ENCODE measurements around the gene IGSF1. TPM values are rescaled to one million over a fixed set of nuclear protein-coding genes. Genes with fewer than 3 reads are reported as not detected.

The IGSF1 gene
- total and polyA plus RNA-seq, 2 donors from 2014 or later = 1.4 to 2.0 TPM

DNA sequence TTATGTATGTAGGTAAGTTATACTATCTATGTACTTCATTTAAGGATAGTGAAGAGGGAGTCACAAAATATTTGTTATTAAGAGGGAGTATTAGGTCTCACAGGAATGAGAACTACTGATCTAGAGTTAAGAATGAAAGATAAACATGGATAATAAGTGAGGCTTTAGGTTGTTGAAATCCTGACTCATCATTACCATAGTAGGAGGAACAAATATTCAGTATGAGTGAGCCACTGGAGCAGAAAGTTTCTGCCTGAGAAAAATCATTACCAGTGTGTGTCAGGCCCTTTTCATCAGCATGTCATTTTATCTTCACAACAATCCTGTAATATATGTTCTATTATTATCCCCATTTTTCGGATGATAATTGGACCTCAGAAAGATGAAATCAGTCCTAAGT lies 27.2 kb upstream of the IGSF1 start:
- FAIRE-seq (no peak), DNase-seq (no peak)
- Histone ChIP-seq H3K9me3 (ENCODE audit: control insufficient read depth in 2 of 3, insufficient read depth in 1 of 3, low read length in 3 of 3) (no peaks in the 10 kb centered on the region), H3K27ac (ENCODE audit: low read depth in 2 of 2, low read length in 2 of 2) (no peak overlapping the region), H3K36me3 (ENCODE audit: control insufficient read depth in 2 of 3, insufficient read depth in 3 of 3, low read length in 3 of 3) (no peaks in the 10 kb centered on the region), H3K4me3 (ENCODE audit: low read length in 3 of 3) (no peak overlapping the region), H3K9ac (ENCODE audit: low read length in 3 of 3) (no peak overlapping the region), H3K27me3 (ENCODE audit: control insufficient read depth, insufficient read depth, low read length) (peaks cover 2% of the 10 kb centered on the region), H3K4me1 (ENCODE audit: control insufficient read depth in 2 of 3, insufficient read depth in 2 of 3, low read depth in 1 of 3, low read length in 3 of 3) (no peaks in the 10 kb centered on the region)
- TF ChIP-seq, protein P1, sequence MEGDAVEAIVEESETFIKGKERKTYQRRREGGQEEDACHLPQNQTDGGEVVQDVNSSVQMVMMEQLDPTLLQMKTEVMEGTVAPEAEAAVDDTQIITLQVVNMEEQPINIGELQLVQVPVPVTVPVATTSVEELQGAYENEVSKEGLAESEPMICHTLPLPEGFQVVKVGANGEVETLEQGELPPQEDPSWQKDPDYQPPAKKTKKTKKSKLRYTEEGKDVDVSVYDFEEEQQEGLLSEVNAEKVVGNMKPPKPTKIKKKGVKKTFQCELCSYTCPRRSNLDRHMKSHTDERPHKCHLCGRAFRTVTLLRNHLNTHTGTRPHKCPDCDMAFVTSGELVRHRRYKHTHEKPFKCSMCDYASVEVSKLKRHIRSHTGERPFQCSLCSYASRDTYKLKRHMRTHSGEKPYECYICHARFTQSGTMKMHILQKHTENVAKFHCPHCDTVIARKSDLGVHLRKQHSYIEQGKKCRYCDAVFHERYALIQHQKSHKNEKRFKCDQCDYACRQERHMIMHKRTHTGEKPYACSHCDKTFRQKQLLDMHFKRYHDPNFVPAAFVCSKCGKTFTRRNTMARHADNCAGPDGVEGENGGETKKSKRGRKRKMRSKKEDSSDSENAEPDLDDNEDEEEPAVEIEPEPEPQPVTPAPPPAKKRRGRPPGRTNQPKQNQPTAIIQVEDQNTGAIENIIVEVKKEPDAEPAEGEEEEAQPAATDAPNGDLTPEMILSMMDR (IDR thresholded peaks at IDR 0.05; ENCODE audit: borderline replicate concordance, extremely low read depth, insufficient read depth) = no peak
- intact Hi-C loops (cut with DNase I) = no loop called here

DNA sequence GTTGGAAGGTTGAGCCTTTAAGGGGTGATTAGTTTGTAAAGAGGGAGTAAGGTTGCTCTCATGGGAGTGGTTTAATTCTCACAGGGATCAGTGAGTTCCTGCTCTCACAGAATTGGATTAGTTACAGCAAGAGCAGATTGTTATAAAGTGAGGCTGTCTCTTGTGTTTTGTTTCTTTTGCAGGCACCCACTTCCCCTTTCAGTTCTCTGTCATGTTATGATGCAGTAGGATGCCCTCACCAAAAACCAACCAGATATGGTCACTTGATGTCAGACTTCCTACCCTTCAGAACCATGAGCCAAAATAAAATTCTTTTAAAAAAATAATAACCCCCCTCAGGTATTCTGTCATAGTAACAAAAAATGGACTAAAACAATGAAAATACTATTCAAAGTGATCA lies 19.9 kb upstream of the IGSF1 start:
- intact Hi-C loops (cut with DNase I) = no loop called here
- DNase-seq = no peak
- Histone ChIP-seq H3K9ac (ENCODE audit: low read length in 3 of 3) (no peak overlapping the region), H3K36me3 (ENCODE audit: control insufficient read depth in 2 of 3, insufficient read depth in 3 of 3, low read length in 3 of 3) (no peaks in the 10 kb centered on the region), H3K4me1 (ENCODE audit: control insufficient read depth in 2 of 3, insufficient read depth in 2 of 3, low read depth in 1 of 3, low read length in 3 of 3) (no peaks in the 10 kb centered on the region), H3K9me3 (ENCODE audit: control insufficient read depth in 2 of 3, insufficient read depth in 1 of 3, low read length in 3 of 3) (no peaks in the 10 kb centered on the region), H3K4me3 (ENCODE audit: low read length in 3 of 3) (no peak overlapping the region), H3K27ac (ENCODE audit: low read depth in 2 of 2, low read length in 2 of 2) (no peak overlapping the region), H3K27me3 (ENCODE audit: control insufficient read depth, insufficient read depth, low read length) (peaks cover 3% of the 10 kb centered on the region)
- TF ChIP-seq, protein P1 (IDR thresholded peaks at IDR 0.05; ENCODE audit: borderline replicate concordance, extremely low read depth, insufficient read depth) = no peak
- no peak for FAIRE-seq

DNA sequence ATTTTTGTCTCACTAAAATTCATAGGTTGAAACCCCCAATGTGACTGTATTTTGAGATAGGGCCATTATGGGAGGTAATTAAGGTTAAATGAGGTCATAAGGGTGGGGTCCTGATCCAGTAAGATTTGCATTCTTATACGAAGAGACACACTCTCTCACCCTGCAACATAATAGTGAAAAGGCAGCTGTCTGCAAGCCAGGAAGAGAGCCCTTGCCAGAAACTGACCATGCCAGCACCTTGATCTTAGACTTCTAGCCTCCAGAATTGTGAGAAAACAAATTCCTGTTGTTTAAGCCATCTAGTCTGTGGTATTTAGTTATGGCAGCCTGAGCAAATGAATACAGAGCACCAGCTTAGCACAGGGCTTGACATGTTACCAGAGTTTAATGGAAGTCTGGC lies 17.5 kb upstream of the IGSF1 start:
- intact Hi-C loops (cut with DNase I) = no loop called here
- peaks cover 3% of the 10 kb centered on the region for H3K27me3 ChIP-seq (ENCODE audit: control insufficient read depth, insufficient read depth, low read length)
- TF ChIP-seq, protein P1 (IDR thresholded peaks at IDR 0.05; ENCODE audit: borderline replicate concordance, extremely low read depth, insufficient read depth) = no peak
- no peaks in the 10 kb centered on the region for H3K4me1 ChIP-seq (ENCODE audit: control insufficient read depth in 2 of 3, insufficient read depth in 2 of 3, low read depth in 1 of 3, low read length in 3 of 3)
- H3K4me3 ChIP-seq (ENCODE audit: low read length in 3 of 3) = no peak overlapping the region
- H3K36me3 ChIP-seq (ENCODE audit: control insufficient read depth in 2 of 3, insufficient read depth in 3 of 3, low read length in 3 of 3) = no peaks in the 10 kb centered on the region
- FAIRE-seq = no peak
- DNase-seq = no peak
- H3K9me3 ChIP-seq (ENCODE audit: control insufficient read depth in 2 of 3, insufficient read depth in 1 of 3, low read length in 3 of 3) = no peaks in the 10 kb centered on the region
- H3K27ac ChIP-seq (ENCODE audit: low read depth in 2 of 2, low read length in 2 of 2) = no peak overlapping the region
- H3K9ac ChIP-seq (ENCODE audit: low read length in 3 of 3) = no peak overlapping the region

DNA sequence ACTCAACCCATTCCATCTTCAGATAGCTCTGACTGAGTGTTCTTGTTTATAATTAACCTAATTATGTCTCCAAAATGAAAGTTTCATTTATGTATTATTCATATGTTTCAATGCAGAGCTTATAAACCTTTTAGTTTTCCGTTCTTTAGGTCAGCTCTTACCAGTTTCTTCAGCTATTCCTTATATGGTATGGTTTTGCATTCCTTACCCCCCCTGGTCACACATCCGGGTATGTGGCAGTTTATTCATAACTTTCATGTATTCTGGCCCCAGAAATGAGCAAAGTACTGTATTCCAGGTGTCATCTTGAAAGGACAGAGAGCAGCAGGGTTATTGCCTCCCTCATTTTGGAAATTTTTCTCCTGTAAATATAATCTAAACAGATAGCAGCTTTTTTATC lies 16.8 kb upstream of the IGSF1 start:
- FAIRE-seq = no peak
- H3K36me3 ChIP-seq (ENCODE audit: control insufficient read depth in 2 of 3, insufficient read depth in 3 of 3, low read length in 3 of 3) = no peaks in the 10 kb centered on the region
- H3K4me1 ChIP-seq (ENCODE audit: control insufficient read depth in 2 of 3, insufficient read depth in 2 of 3, low read depth in 1 of 3, low read length in 3 of 3) = no peaks in the 10 kb centered on the region
- peaks cover 3% of the 10 kb centered on the region for H3K27me3 ChIP-seq (ENCODE audit: control insufficient read depth, insufficient read depth, low read length)
- H3K9me3 ChIP-seq (ENCODE audit: control insufficient read depth in 2 of 3, insufficient read depth in 1 of 3, low read length in 3 of 3) = no peaks in the 10 kb centered on the region
- no peak overlapping the region for H3K4me3 ChIP-seq (ENCODE audit: low read length in 3 of 3)
- TF ChIP-seq, protein P1 (IDR thresholded peaks at IDR 0.05; ENCODE audit: borderline replicate concordance, extremely low read depth, insufficient read depth) = no peak
- no peak overlapping the region for H3K9ac ChIP-seq (ENCODE audit: low read length in 3 of 3)
- intact Hi-C loops (cut with DNase I) = no loop called here
- H3K27ac ChIP-seq (ENCODE audit: low read depth in 2 of 2, low read length in 2 of 2) = no peak overlapping the region
- DNase-seq = no peak
